ENCODE results near the gene AOPEP. TPM values are rescaled to one million over a fixed set of nuclear protein-coding genes. Genes with fewer than 3 reads are reported as not detected.

Gene AOPEP
- total and polyA plus RNA-seq, 2 of the 13 experiments (the other 11 are each of a cell fraction or from before 2014, with no cell fraction given): 22.2 to 41.6 TPM

- ATAC-seq: no peak
- intact Hi-C loops (cut with micrococcal nuclease; ENCODE audit: unreplicated experiment): no loop called here
- Histone ChIP-seq H3K9ac (ENCODE audit: insufficient read depth, low read depth, low read length) (no peak overlapping the region), H2AFZ (ENCODE audit: low read length) (no peak overlapping the region), H3K79me2 (ENCODE audit: insufficient read depth, low read length) (no peaks in the 10 kb centered on the region), H3K4me3 (replicated peaks in 1 of 3; ENCODE audit: insufficient read depth in 1 of 3, low read depth in 2 of 3, low read length in 3 of 3) (no peak overlapping the region), H3K36me3 (replicated peaks in 1 of 2; ENCODE audit: control insufficient read depth in 1 of 2, insufficient read depth in 2 of 2, low read length in 2 of 2) (no peaks in the 10 kb centered on the region), H3K4me1 (ENCODE audit: insufficient read depth, low read length) (peaks cover 43% of the 10 kb centered on the region), H4K20me1 (ENCODE audit: insufficient read depth, low read length) (no peaks in the 10 kb centered on the region), H3K27me3 (ENCODE audit: control insufficient read depth in 1 of 2, insufficient read depth in 2 of 2, low read length in 2 of 2) (no peaks in the 10 kb centered on the region), H3K27ac (ENCODE audit: extremely low read length, insufficient read depth, low read length) (no peak overlapping the region), H3K9me3 (ENCODE audit: low read length) (no peaks in the 10 kb centered on the region), H3K4me2 (ENCODE audit: low read depth, low read length) (no peak overlapping the region)
- DNase-seq (ENCODE audit: low spot score): no peak
- in situ Hi-C loops (cut with HindIII; ENCODE audit: extremely low pct_ligation_motif_present, low pct_unique_long_range_greater_than_20kb): no loop called here
- CTCF ChIA-PET (ENCODE audit: low intra/inter-chr PET ratio, low total read pairs): no interaction called here
- no TSS peak for BruUV-seq (replicated peaks)
- POLR2A ChIA-PET: no interaction called here
- WGBS (ENCODE audit: low lambda C conversion rate): 91% methylated on average over 2 of the region's 2 CpGs
- no peak for FAIRE-seq
- TF ChIP-seq ZNF570 (CRISPR knock-in tag; IDR thresholded peaks at IDR 0.05; ENCODE audit: borderline replicate concordance): no peak
- TF ChIP-seq ZNF841 (CRISPR knock-in tag; IDR thresholded peaks at IDR 0.05; ENCODE audit: borderline replicate concordance): no peak
- no peak for TF ChIP-seq HES4 (CRISPR knock-in tag; IDR thresholded peaks at IDR 0.05; ENCODE audit: borderline replicate concordance)
- TF ChIP-seq IKZF5 (CRISPR knock-in tag; IDR thresholded peaks at IDR 0.05): no peak
- no peak for TF ChIP-seq RBFOX2 (IDR thresholded peaks at IDR 0.05; ENCODE audit: low read depth, low read length)
- TF ChIP-seq ZFP41 (CRISPR knock-in tag; IDR thresholded peaks at IDR 0.05; ENCODE audit: borderline replicate concordance): no peak
- TF ChIP-seq RFXANK (CRISPR knock-in tag; IDR thresholded peaks at IDR 0.05): no peak
- TF ChIP-seq ZMAT3 (CRISPR knock-in tag; conservative IDR thresholded peaks at IDR 0.05): no peak
- no peak for TF ChIP-seq ZNF441 (CRISPR knock-in tag; IDR thresholded peaks at IDR 0.05; ENCODE audit: borderline replicate concordance)
- TF ChIP-seq ZNF12 (CRISPR knock-in tag; IDR thresholded peaks at IDR 0.05): no peak
- TF ChIP-seq NAIF1 (CRISPR knock-in tag; IDR thresholded peaks at IDR 0.05; ENCODE audit: borderline replicate concordance): no peak
- no peak for TF ChIP-seq ZNF737 (CRISPR knock-in tag; IDR thresholded peaks at IDR 0.05; ENCODE audit: borderline replicate concordance)
- no peak for TF ChIP-seq NFATC3 (CRISPR knock-in tag; IDR thresholded peaks at IDR 0.05)
- no peak for TF ChIP-seq RXRB (CRISPR knock-in tag; IDR thresholded peaks at IDR 0.05; ENCODE audit: borderline replicate concordance)
- TF ChIP-seq ZNF652 (CRISPR knock-in tag; IDR thresholded peaks at IDR 0.05; ENCODE audit: borderline replicate concordance, low read depth): no peak
- no peak for TF ChIP-seq MYC (CRISPR knock-in tag; IDR thresholded peaks at IDR 0.05; ENCODE audit: borderline replicate concordance)
- TF ChIP-seq ZNF33B (CRISPR knock-in tag; IDR thresholded peaks at IDR 0.05): no peak
- TF ChIP-seq CERS6 (CRISPR knock-in tag; IDR thresholded peaks at IDR 0.05): no peak
Measured at GRCh38 chr9:94685359-94685758, 41.1 kb upstream of the AOPEP start.
